ENCODE measurements around the gene MYBPHL.

DNA sequence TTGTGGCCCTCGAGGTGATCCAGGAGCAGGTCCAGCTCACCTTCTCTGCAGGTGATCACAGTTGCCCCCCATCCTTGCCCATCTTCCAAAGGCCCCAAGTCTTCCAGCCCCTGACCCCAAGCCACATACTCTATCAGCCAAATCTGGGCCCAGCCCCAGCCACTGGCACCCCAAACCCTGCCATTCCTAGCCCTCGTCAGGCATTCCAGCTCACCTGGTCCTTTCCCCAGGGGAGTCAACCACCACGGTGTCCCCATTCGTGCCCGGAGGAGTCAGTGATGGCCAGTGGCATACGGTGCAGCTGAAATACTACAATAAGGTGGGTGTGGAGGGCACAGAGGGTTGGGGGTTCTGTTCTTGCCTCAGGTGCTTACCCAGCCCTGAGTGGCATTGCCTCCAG lies 45.2 kb downstream of the MYBPHL start:
- no peak for TF ChIP-seq EZH2 (IDR thresholded peaks at IDR 0.05; ENCODE audit: low read depth, unreplicated experiment)
- TF ChIP-seq, protein P1, sequence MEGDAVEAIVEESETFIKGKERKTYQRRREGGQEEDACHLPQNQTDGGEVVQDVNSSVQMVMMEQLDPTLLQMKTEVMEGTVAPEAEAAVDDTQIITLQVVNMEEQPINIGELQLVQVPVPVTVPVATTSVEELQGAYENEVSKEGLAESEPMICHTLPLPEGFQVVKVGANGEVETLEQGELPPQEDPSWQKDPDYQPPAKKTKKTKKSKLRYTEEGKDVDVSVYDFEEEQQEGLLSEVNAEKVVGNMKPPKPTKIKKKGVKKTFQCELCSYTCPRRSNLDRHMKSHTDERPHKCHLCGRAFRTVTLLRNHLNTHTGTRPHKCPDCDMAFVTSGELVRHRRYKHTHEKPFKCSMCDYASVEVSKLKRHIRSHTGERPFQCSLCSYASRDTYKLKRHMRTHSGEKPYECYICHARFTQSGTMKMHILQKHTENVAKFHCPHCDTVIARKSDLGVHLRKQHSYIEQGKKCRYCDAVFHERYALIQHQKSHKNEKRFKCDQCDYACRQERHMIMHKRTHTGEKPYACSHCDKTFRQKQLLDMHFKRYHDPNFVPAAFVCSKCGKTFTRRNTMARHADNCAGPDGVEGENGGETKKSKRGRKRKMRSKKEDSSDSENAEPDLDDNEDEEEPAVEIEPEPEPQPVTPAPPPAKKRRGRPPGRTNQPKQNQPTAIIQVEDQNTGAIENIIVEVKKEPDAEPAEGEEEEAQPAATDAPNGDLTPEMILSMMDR (conservative IDR thresholded peaks at IDR 0.05; ENCODE audit: low read depth in 2 of 2) = no peak
- no peak for TF ChIP-seq CREB1 (CRISPR knock-in tag; IDR thresholded peaks at IDR 0.05; ENCODE audit: low read depth)
- TF ChIP-seq, protein P2, sequence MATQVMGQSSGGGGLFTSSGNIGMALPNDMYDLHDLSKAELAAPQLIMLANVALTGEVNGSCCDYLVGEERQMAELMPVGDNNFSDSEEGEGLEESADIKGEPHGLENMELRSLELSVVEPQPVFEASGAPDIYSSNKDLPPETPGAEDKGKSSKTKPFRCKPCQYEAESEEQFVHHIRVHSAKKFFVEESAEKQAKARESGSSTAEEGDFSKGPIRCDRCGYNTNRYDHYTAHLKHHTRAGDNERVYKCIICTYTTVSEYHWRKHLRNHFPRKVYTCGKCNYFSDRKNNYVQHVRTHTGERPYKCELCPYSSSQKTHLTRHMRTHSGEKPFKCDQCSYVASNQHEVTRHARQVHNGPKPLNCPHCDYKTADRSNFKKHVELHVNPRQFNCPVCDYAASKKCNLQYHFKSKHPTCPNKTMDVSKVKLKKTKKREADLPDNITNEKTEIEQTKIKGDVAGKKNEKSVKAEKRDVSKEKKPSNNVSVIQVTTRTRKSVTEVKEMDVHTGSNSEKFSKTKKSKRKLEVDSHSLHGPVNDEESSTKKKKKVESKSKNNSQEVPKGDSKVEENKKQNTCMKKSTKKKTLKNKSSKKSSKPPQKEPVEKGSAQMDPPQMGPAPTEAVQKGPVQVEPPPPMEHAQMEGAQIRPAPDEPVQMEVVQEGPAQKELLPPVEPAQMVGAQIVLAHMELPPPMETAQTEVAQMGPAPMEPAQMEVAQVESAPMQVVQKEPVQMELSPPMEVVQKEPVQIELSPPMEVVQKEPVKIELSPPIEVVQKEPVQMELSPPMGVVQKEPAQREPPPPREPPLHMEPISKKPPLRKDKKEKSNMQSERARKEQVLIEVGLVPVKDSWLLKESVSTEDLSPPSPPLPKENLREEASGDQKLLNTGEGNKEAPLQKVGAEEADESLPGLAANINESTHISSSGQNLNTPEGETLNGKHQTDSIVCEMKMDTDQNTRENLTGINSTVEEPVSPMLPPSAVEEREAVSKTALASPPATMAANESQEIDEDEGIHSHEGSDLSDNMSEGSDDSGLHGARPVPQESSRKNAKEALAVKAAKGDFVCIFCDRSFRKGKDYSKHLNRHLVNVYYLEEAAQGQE (IDR thresholded peaks at IDR 0.05; ENCODE audit: unreplicated experiment) = no peak
- no peak for TF ChIP-seq ZNF331 (CRISPR knock-in tag; IDR thresholded peaks at IDR 0.05; ENCODE audit: low read depth)
- TF ChIP-seq POLR2AphosphoS5 (IDR thresholded peaks at IDR 0.05; ENCODE audit: low read depth) = no peak
- no peak for TF ChIP-seq EZH2phosphoT487 (IDR thresholded peaks at IDR 0.05; ENCODE audit: unreplicated experiment)
- TF ChIP-seq, protein P3, sequence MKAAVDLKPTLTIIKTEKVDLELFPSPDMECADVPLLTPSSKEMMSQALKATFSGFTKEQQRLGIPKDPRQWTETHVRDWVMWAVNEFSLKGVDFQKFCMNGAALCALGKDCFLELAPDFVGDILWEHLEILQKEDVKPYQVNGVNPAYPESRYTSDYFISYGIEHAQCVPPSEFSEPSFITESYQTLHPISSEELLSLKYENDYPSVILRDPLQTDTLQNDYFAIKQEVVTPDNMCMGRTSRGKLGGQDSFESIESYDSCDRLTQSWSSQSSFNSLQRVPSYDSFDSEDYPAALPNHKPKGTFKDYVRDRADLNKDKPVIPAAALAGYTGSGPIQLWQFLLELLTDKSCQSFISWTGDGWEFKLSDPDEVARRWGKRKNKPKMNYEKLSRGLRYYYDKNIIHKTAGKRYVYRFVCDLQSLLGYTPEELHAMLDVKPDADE (IDR thresholded peaks at IDR 0.05) = no peak
- TF ChIP-seq JUNB (IDR thresholded peaks at IDR 0.05; ENCODE audit: unreplicated experiment) = no peak
- TF ChIP-seq NANOG (IDR thresholded peaks at IDR 0.05; ENCODE audit: borderline replicate concordance) = no peak
- no peak for TF ChIP-seq ZNF114 (CRISPR knock-in tag; IDR thresholded peaks at IDR 0.05)
- TF ChIP-seq, protein P4, sequence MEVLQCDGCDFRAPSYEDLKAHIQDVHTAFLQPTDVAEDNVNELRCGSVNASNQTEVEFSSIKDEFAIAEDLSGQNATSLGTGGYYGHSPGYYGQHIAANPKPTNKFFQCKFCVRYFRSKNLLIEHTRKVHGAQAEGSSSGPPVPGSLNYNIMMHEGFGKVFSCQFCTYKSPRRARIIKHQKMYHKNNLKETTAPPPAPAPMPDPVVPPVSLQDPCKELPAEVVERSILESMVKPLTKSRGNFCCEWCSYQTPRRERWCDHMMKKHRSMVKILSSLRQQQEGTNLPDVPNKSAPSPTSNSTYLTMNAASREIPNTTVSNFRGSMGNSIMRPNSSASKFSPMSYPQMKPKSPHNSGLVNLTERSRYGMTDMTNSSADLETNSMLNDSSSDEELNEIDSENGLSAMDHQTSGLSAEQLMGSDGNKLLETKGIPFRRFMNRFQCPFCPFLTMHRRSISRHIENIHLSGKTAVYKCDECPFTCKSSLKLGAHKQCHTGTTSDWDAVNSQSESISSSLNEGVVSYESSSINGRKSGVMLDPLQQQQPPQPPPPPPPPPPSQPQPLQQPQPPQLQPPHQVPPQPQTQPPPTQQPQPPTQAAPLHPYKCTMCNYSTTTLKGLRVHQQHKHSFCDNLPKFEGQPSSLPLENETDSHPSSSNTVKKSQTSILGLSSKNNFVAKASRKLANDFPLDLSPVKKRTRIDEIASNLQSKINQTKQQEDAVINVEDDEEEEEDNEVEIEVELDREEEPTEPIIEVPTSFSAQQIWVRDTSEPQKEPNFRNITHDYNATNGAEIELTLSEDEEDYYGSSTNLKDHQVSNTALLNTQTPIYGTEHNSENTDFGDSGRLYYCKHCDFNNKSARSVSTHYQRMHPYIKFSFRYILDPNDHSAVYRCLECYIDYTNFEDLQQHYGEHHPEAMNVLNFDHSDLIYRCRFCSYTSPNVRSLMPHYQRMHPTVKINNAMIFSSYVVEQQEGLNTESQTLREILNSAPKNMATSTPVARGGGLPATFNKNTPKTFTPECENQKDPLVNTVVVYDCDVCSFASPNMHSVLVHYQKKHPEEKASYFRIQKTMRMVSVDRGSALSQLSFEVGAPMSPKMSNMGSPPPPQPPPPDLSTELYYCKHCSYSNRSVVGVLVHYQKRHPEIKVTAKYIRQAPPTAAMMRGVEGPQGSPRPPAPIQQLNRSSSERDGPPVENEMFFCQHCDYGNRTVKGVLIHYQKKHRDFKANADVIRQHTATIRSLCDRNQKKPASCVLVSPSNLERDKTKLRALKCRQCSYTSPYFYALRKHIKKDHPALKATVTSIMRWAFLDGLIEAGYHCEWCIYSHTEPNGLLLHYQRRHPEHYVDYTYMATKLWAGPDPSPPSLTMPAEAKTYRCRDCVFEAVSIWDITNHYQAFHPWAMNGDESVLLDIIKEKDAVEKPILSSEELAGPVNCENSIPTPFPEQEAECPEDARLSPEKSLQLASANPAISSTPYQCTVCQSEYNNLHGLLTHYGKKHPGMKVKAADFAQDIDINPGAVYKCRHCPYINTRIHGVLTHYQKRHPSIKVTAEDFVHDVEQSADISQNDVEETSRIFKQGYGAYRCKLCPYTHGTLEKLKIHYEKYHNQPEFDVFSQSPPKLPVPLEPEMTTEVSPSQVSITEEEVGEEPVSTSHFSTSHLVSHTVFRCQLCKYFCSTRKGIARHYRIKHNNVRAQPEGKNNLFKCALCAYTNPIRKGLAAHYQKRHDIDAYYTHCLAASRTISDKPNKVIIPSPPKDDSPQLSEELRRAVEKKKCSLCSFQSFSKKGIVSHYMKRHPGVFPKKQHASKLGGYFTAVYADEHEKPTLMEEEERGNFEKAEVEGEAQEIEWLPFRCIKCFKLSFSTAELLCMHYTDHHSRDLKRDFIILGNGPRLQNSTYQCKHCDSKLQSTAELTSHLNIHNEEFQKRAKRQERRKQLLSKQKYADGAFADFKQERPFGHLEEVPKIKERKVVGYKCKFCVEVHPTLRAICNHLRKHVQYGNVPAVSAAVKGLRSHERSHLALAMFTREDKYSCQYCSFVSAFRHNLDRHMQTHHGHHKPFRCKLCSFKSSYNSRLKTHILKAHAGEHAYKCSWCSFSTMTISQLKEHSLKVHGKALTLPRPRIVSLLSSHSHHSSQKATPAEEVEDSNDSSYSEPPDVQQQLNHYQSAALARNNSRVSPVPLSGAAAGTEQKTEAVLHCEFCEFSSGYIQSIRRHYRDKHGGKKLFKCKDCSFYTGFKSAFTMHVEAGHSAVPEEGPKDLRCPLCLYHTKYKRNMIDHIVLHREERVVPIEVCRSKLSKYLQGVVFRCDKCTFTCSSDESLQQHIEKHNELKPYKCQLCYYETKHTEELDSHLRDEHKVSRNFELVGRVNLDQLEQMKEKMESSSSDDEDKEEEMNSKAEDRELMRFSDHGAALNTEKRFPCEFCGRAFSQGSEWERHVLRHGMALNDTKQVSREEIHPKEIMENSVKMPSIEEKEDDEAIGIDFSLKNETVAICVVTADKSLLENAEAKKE (CRISPR knock-in tag; IDR thresholded peaks at IDR 0.05) = no peak
- no peak for TF ChIP-seq STAT1 (IDR thresholded peaks at IDR 0.05; ENCODE audit: unreplicated experiment)

All from GM23338 (cell line).